Endothelial cell (in vitro differentiated cells): Measurements from ENCODE around the gene RPS6KA5. TPM values are rescaled to one million over a fixed set of nuclear protein-coding genes. Genes with fewer than 3 reads are reported as not detected.

Experiments used
- DNase-seq: peaks from one replicate; pipeline ENCODE4 v3.0.0; 2021; ENCODE audit warnings: low spot score
- H3K27ac Mint-ChIP-seq: one replicate; pipeline ENCODE4 v1.8.0; 2021; ENCODE audit warnings: mixed read lengths, inconsistent platforms; ENCODE audit not compliant: unreplicated experiment
- H3K27me3 Mint-ChIP-seq: one replicate; pipeline ENCODE4 v1.8.0; 2021; ENCODE audit warnings: mild to moderate bottlenecking, moderate library complexity, mixed read lengths, inconsistent platforms; ENCODE audit not compliant: unreplicated experiment
- H3K36me3 Mint-ChIP-seq: one replicate; pipeline ENCODE4 v1.8.0; 2021; ENCODE audit warnings: mild to moderate bottlenecking, low read depth, mixed read lengths, inconsistent platforms; ENCODE audit not compliant: unreplicated experiment
- H3K4me1 Mint-ChIP-seq: one replicate; pipeline ENCODE4 v1.8.0; 2021; ENCODE audit warnings: mild to moderate bottlenecking, mixed read lengths, inconsistent platforms; ENCODE audit not compliant: unreplicated experiment
- H3K4me3 Mint-ChIP-seq: one replicate; pipeline ENCODE4 v1.8.0; 2021; ENCODE audit warnings: mild to moderate bottlenecking, mixed read lengths, inconsistent platforms; ENCODE audit not compliant: unreplicated experiment
- H3K9me3 Mint-ChIP-seq: one replicate; pipeline ENCODE4 v1.8.0; 2021; ENCODE audit warnings: mixed read lengths, inconsistent platforms; ENCODE audit not compliant: unreplicated experiment
- CTCF ChIP-seq: fragments of 200-600 bp; sonication (generic); IDR thresholded peaks from one replicate; pipeline ENCODE4 v1.5.0; 2021; ENCODE audit warnings: antibody characterized with exemption; ENCODE audit not compliant: unreplicated experiment
- total RNA-seq: library from RNA; stranded (reverse); fragmentation: NEBNext Ultra II Directional; extraction: Animal tissue kit (Norgen Biotek cat#: 25700); gene quantifications from one replicate; pipeline ENCODE4 v1.2.1, GENCODE V29; 2021; ENCODE audit not compliant: unreplicated experiment

RPS6KA5 gene
- total RNA-seq, 1 donor from 2014 or later, result 13.8 TPM

- Mint-ChIP-seq H3K4me1 (peaks cover 5% of the 10 kb centered on the region), H3K36me3 (no peaks in the 10 kb centered on the region), H3K9me3 (no peaks in the 10 kb centered on the region)
Measured at GRCh38 chr14:91059576-91060350, 678 bp downstream of the RPS6KA5 start.

GRCh38 chr14:91058042-91058581 is 2.3 kb downstream of the RPS6KA5 start:
- Mint-ChIP-seq H3K27me3 (peaks cover 3% of the 10 kb centered on the region), H3K27ac (no peak overlapping the region), H3K4me3 (no peak overlapping the region), H3K9me3 (no peaks in the 10 kb centered on the region), H3K36me3 (no peaks in the 10 kb centered on the region), H3K4me1 (peaks cover 5% of the 10 kb centered on the region)
- TF ChIP-seq CTCF, result no peak
- DNase-seq, result no peak

More at GRCh38 chr14:91059576-91060350, 678 bp downstream of the RPS6KA5 start:
- no peak overlapping the region for H3K27ac Mint-ChIP-seq
- H3K4me3 Mint-ChIP-seq, result peak overlapping the region; percentile 80
- TF ChIP-seq CTCF, result no peak
- H3K27me3 Mint-ChIP-seq, result peaks cover 3% of the 10 kb centered on the region
- peak; percentile 74 for DNase-seq

- DNase-seq, result no peak
- TF ChIP-seq CTCF, result no peak
- Mint-ChIP-seq H3K36me3 (no peaks in the 10 kb centered on the region), H3K27me3 (peaks cover 3% of the 10 kb centered on the region), H3K27ac (no peak overlapping the region), H3K9me3 (no peaks in the 10 kb centered on the region), H3K4me1 (peaks cover 5% of the 10 kb centered on the region), H3K4me3 (no peak overlapping the region)
Measured at GRCh38 chr14:91056361-91056760, 4.1 kb downstream of the RPS6KA5 start.

- H3K4me3 Mint-ChIP-seq, result no peak overlapping the region
- no peaks in the 10 kb centered on the region for H3K9me3 Mint-ChIP-seq
- TF ChIP-seq CTCF, result no peak
Measured at GRCh38 chr14:91055016-91055415, 5.4 kb downstream of the RPS6KA5 start.

GRCh38 chr14:91048676-91049075 is 11.8 kb downstream of the RPS6KA5 start:
- peaks cover 23% of the 10 kb centered on the region for H3K4me1 Mint-ChIP-seq
- no peaks in the 10 kb centered on the region for H3K9me3 Mint-ChIP-seq
- no peak overlapping the region for H3K4me3 Mint-ChIP-seq
- TF ChIP-seq CTCF, result no peak
- no peaks in the 10 kb centered on the region for H3K36me3 Mint-ChIP-seq
- no peak for DNase-seq
- H3K27me3 Mint-ChIP-seq, result peaks cover 1% of the 10 kb centered on the region
- H3K27ac Mint-ChIP-seq, result no peak overlapping the region

More at GRCh38 chr14:91055016-91055415, 5.4 kb downstream of the RPS6KA5 start:
- H3K36me3 Mint-ChIP-seq, result no peaks in the 10 kb centered on the region
- peaks cover 5% of the 10 kb centered on the region for H3K27me3 Mint-ChIP-seq
- no peak for DNase-seq
- H3K4me1 Mint-ChIP-seq, result peaks cover 5% of the 10 kb centered on the region
- H3K27ac Mint-ChIP-seq, result no peak overlapping the region
